Measurements from ENCODE around the gene MAP3K13.

The MAP3K13 gene

DNA sequence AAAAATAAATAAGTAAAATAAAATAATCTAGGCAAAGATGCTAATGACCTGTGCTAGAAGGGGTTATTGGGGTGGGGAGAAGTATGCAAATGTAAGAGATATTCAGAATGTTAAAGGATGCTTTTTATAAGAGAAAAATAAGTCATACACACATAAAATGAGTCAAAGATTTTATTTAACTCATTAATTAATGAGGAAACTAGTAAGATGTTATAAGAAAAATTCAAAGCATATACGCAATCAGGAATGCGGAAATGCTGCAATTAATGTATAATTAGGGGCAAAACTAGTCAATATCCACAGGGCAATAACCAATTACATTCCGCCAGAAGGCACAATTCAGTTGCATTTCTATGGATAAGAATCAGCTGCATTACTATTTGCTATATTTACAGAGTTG is 30.1 kb downstream of the MAP3K13 start:
- Histone ChIP-seq H3K9me3 (ENCODE audit: low read length) (no peaks in the 10 kb centered on the region), H3K4me3 (ENCODE audit: low read depth, low read length, poor library complexity, severe bottlenecking) (no peak overlapping the region), H3K27me3 (ENCODE audit: insufficient read depth, low read length) (no peaks in the 10 kb centered on the region), H3K9me2 (ENCODE audit: low read depth, low read length) (no peaks in the 10 kb centered on the region), H3K4me2 (ENCODE audit: low read length) (no peak overlapping the region), H3K4me1 (ENCODE audit: insufficient read depth, low read length, severe bottlenecking) (no peaks in the 10 kb centered on the region), H3K36me3 (ENCODE audit: insufficient read depth, low read length) (no peaks in the 10 kb centered on the region), H3K9ac (ENCODE audit: low read length) (no peak overlapping the region), H2AFZ (ENCODE audit: low read length) (no peak overlapping the region), H4K20me1 (ENCODE audit: insufficient read depth, low read length) (no peaks in the 10 kb centered on the region), H3F3A (ENCODE audit: insufficient read depth, low read length) (no peaks in the 10 kb centered on the region), H3K79me2 (ENCODE audit: insufficient read depth, low read length) (no peaks in the 10 kb centered on the region), H3K27ac (ENCODE audit: low read depth, low read length, poor library complexity, severe bottlenecking) (no peak overlapping the region)
- TF ChIP-seq EZH2 (IDR thresholded peaks at IDR 0.05; ENCODE audit: borderline replicate concordance, low read length) = no peak
- TF ChIP-seq, protein P1, sequence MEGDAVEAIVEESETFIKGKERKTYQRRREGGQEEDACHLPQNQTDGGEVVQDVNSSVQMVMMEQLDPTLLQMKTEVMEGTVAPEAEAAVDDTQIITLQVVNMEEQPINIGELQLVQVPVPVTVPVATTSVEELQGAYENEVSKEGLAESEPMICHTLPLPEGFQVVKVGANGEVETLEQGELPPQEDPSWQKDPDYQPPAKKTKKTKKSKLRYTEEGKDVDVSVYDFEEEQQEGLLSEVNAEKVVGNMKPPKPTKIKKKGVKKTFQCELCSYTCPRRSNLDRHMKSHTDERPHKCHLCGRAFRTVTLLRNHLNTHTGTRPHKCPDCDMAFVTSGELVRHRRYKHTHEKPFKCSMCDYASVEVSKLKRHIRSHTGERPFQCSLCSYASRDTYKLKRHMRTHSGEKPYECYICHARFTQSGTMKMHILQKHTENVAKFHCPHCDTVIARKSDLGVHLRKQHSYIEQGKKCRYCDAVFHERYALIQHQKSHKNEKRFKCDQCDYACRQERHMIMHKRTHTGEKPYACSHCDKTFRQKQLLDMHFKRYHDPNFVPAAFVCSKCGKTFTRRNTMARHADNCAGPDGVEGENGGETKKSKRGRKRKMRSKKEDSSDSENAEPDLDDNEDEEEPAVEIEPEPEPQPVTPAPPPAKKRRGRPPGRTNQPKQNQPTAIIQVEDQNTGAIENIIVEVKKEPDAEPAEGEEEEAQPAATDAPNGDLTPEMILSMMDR (IDR thresholded peaks at IDR 0.05; ENCODE audit: low read length) = no peak

DNA sequence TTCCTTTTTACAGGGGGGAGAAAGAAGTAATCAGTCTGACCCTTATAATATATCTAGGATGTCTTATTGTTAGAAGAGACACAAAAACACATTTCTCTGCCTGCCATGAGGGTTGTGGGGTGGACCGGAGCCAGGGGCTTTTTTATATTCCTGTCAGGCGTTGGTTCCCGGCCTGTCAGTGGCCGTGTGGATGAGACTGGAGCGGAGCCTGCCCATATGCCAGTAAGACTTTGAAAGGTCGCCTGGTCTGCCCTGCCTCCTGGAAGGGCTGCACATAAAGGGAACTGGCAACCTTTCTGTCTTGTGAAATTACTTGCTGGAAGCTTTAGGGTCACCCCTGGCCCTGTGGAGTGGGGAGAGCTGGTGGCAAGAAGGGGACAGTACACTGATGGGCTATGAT is 34.7 kb downstream of the MAP3K13 start:
- no peaks in the 10 kb centered on the region for H3K4me1 ChIP-seq (ENCODE audit: insufficient read depth, low read length, severe bottlenecking)
- no peaks in the 10 kb centered on the region for H3F3A ChIP-seq (ENCODE audit: insufficient read depth, low read length)
- H3K27me3 ChIP-seq (ENCODE audit: insufficient read depth, low read length) = no peaks in the 10 kb centered on the region
- no peaks in the 10 kb centered on the region for H3K36me3 ChIP-seq (ENCODE audit: insufficient read depth, low read length)
- H3K4me2 ChIP-seq (ENCODE audit: low read length) = no peak overlapping the region
- no peak overlapping the region for H2AFZ ChIP-seq (ENCODE audit: low read length)
- no peaks in the 10 kb centered on the region for H3K9me2 ChIP-seq (ENCODE audit: low read depth, low read length)
- no peak overlapping the region for H3K27ac ChIP-seq (ENCODE audit: low read depth, low read length, poor library complexity, severe bottlenecking)
- H4K20me1 ChIP-seq (ENCODE audit: insufficient read depth, low read length) = no peaks in the 10 kb centered on the region
- no peak overlapping the region for H3K4me3 ChIP-seq (ENCODE audit: low read depth, low read length, poor library complexity, severe bottlenecking)
- no peak overlapping the region for H3K9ac ChIP-seq (ENCODE audit: low read length)
- H3K79me2 ChIP-seq (ENCODE audit: insufficient read depth, low read length) = no peaks in the 10 kb centered on the region
- TF ChIP-seq EZH2 (IDR thresholded peaks at IDR 0.05; ENCODE audit: borderline replicate concordance, low read length) = no peak
- TF ChIP-seq, protein P1 (IDR thresholded peaks at IDR 0.05; ENCODE audit: low read length) = no peak
- no peaks in the 10 kb centered on the region for H3K9me3 ChIP-seq (ENCODE audit: low read length)

GRCh38 chr3:185399737-185400667 is 37.1 kb downstream of the MAP3K13 start:
- Histone ChIP-seq H3K9ac (ENCODE audit: low read length) (no peak overlapping the region), H3K36me3 (ENCODE audit: insufficient read depth, low read length) (no peaks in the 10 kb centered on the region), H3K79me2 (ENCODE audit: insufficient read depth, low read length) (no peaks in the 10 kb centered on the region), H3K4me3 (ENCODE audit: low read depth, low read length, poor library complexity, severe bottlenecking) (no peak overlapping the region), H2AFZ (ENCODE audit: low read length) (no peak overlapping the region), H3K4me1 (ENCODE audit: insufficient read depth, low read length, severe bottlenecking) (no peaks in the 10 kb centered on the region), H3K4me2 (ENCODE audit: low read length) (no peak overlapping the region), H3K9me3 (ENCODE audit: low read length) (no peaks in the 10 kb centered on the region), H3K9me2 (ENCODE audit: low read depth, low read length) (no peaks in the 10 kb centered on the region), H3K27ac (ENCODE audit: low read depth, low read length, poor library complexity, severe bottlenecking) (no peak overlapping the region), H3K27me3 (ENCODE audit: insufficient read depth, low read length) (no peaks in the 10 kb centered on the region; the same call in 1 of the 2 replicates), H4K20me1 (ENCODE audit: insufficient read depth, low read length) (no peaks in the 10 kb centered on the region), H3F3A (ENCODE audit: insufficient read depth, low read length) (no peaks in the 10 kb centered on the region)
- TF ChIP-seq, protein P1 (IDR thresholded peaks at IDR 0.05; ENCODE audit: low read length) = no peak
